HG02840 (cell line): ENCODE data around the gene CACNA2D1.
"Not testable (repeated sequence)": the region's sequence is repeated elsewhere in the genome, so short reads cannot be mapped to it uniquely, and the experiment has no call there.

ENCODE experiments used
- ATAC-seq: cut with Tn5 transposase; IDR thresholded peaks from one replicate; pipeline ENCODE4 v1.9.1; 2021; ENCODE audit warnings: mild to moderate bottlenecking, moderate library complexity, moderate number of reproducible peaks; ENCODE audit not compliant: unreplicated experiment, low FRiP score

The CACNA2D1 gene

GRCh38 chr7:82018226-82018625 is 425.4 kb downstream of the CACNA2D1 start:
- ATAC-seq = no peak

GRCh38 chr7:82017334-82017943 is 426.1 kb downstream of the CACNA2D1 start:
- no peak for ATAC-seq

GRCh38 chr7:82015751-82016150 is 427.8 kb downstream of the CACNA2D1 start:
- no peak for ATAC-seq

- ATAC-seq = not testable (repeated sequence)
Measured at GRCh38 chr7:82014574-82014973, 429.0 kb downstream of the CACNA2D1 start.

GRCh38 chr7:82012453-82012852 is 431.1 kb downstream of the CACNA2D1 start:
- no peak for ATAC-seq

GRCh38 chr7:82010416-82010815 is 433.2 kb downstream of the CACNA2D1 start:
- no peak for ATAC-seq

DNA sequence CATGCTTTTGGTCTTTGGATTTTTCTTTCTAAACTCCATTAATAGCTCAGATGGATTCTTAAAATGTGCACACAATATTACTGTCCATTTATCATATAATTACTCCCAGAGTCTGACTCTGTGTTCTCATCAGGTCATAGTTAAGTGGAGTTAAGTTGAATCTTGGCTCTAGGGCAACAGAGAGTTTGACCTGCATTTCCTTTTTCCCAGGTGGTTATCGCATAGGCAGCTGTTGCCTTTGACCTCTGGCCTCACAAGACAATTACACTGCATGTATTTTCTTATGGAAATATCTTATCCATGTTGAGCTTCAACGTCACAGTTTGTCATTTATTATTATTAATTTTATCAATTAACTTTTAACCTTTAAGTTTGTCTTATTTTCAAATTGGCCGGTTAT is 436.3 kb downstream of the CACNA2D1 start:
- no peak for ATAC-seq

- ATAC-seq = no peak
Measured at GRCh38 chr7:82005056-82005455, 438.5 kb downstream of the CACNA2D1 start.

GRCh38 chr7:81993186-81993585 is 450.4 kb downstream of the CACNA2D1 start:
- ATAC-seq = no peak

- no peak for ATAC-seq
Measured at GRCh38 chr7:81990395-81990794, 453.2 kb downstream of the CACNA2D1 start.

- ATAC-seq = no peak
Measured at GRCh38 chr7:81986723-81987470, 456.7 kb downstream of the CACNA2D1 start.

DNA sequence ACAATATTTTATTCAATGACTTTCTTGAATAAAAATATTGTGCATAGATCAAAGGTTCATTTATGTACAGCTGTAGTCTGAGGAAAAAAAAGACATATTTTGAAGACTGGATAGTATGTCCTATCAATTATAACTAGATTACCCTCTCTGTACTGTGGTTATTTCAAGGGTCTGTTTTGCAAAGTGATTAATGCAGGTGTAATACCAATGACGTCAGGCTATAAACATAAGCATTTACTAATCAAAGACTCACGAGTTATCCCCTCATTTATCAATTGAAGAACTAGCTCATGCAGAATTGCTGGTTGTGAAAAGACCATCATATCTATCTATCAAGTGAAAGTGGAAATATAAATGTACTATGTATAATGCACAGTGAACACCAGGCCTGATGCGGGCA is 460.2 kb downstream of the CACNA2D1 start:
- no peak for ATAC-seq

- ATAC-seq = no peak
Measured at GRCh38 chr7:81973117-81973516, 470.5 kb downstream of the CACNA2D1 start.

DNA sequence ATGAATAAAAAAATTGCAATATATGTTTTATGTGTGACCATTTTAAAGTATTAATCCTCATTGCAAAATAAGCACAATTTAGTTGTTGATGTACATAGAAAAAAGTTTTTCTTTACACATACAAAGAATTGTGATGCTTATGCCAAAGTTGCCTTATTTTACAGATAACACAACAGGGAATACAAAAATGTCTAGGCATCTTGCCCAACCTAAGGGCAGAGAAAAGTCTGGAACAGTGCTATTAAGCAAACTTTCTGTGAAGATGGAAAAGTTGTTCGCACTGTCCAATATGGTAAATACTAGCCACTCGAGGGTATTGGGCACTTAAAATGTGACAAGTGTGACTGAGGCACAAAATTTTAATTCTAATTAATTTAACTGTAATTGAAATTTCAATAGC is 483.6 kb downstream of the CACNA2D1 start:
- ATAC-seq = no peak

DNA sequence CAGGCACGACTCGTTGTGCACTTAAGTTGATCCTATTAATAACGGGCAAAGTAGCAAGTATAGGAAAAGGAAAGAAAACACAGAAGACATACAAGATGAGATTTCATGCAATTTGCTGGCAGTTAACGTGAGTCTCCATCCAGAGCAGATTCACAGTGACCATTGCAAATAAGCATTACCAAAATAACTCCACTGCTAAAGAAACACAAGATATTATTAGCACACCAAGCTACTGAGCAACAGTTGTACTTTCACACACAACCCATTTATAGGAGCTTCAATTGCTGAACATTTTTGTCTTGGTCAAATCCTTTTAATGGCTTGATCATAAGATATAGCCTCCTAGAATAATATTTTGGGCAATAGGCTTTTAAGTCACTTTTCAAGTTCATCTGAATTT is 486.1 kb downstream of the CACNA2D1 start:
- ATAC-seq = no peak

DNA sequence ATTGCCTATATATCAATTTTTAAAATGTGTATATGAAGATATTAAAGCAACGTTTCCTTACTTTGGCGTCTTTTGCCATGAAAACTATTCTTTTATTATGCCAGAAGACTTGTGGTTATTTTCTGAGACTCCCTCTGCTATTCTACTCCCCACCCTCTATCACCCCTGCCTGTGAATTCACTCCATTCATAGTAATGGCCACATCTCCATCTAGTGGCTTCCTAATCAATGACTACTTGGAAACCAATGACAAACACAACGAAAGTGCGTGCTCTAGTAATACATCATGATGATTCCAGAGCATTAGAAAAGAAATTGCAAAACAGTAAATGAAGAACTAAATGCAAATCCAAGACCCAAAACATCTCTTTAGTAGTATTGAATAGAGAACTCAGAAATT is 487.1 kb downstream of the CACNA2D1 start:
- no peak for ATAC-seq

GRCh38 chr7:81949306-81949705 is 494.3 kb downstream of the CACNA2D1 start:
- no peak for ATAC-seq

DNA sequence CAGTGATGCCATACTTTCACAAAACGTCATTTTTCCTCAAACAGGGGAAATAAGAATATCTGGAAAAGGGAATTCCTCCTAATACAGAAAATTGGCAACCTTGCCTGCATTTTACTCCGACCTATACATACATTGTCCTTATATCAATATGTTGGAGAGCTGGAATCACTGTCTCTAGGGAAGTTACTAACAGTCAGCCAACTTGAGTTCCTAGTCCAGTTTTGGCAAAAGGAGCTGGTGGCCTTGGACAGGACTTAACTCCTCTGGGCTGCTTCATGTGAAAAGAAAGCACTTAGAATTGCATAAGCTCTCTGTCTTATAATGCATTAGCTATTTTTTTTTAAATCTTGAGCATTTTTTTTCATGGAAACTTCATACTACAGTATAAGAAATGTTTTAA is 499.5 kb downstream of the CACNA2D1 start:
- no peak for ATAC-seq

DNA sequence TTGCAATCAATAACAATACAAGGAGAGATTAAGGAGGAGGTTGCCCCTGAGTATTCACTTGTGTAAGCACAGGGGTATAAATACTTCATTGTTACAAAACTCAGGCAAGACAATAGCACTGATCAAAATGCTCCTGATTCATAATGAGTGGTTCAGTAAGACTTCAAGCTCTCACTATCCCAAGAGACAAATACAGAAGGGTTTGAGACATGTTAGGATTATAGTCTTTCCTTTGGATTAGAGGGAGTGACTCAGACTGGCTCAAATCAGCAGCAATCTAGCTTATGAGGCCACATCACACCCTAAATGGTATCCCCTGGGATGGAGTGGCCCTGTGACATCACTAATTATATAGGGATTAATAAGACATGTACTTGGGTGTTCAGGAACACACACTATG is 506.5 kb downstream of the CACNA2D1 start:
- ATAC-seq = no peak

GRCh38 chr7:81934596-81935301 is 508.8 kb downstream of the CACNA2D1 start:
- no peak for ATAC-seq

DNA sequence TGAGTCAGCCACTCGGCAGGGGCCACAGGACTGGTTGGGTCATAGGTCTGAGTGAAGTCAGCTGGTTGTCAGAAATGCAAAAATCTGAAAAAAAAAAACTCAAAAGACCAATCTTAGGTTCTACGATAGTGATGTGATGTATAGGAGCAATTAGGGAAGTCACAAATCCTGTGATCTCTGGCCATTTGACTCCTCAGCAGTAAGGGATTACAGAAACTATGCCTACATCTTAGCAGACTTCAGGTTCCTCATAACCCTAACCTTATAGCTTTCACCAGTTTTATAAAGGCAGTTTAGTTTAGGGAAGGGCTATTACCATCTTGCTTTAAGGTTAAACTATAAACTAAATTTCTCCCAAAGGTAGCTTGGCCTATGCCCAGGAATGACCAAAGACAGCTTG is 510.6 kb downstream of the CACNA2D1 start:
- ATAC-seq = no peak

DNA sequence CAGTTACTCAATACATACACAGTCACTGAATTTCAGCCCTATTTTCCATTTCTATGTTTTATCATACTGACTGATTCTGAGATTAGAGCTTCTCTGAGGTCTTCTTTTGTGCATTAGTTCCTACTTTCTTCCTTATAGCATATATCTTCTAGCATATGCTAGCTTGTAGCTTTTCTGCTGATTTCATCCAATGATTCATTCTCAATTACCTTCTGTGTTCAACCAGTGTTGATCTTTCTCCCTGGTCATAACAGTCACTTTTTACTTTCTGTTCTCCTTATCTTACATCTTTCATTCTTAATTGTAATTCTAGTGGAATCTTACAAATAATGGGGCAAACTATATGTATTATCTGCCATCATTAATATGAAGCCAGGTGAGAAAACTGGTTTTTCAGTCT is 514.2 kb downstream of the CACNA2D1 start:
- ATAC-seq = no peak
